Muscle of leg (tissue), 11 donors: ENCODE measurements around the gene GRIK4. TPM values are rescaled to one million over a fixed set of nuclear protein-coding genes. Genes with fewer than 3 reads are reported as not detected.
"Not testable (repeated sequence)": the region's sequence is repeated elsewhere in the genome, so short reads cannot be mapped to it uniquely, and the experiment has no call there.

Experiments
- DNase-seq: peaks from one replicate; pipeline ENCODE4 v3.0.0; 2013
- H3K27ac ChIP-seq: one replicate; pipeline ENCODE4 v1.5.1; 2013; ENCODE audit warnings: mild to moderate bottlenecking, low read length, control low read depth
- H3K27me3 ChIP-seq: one replicate; pipeline ENCODE4 v1.6.1; 2013; ENCODE audit warnings: low read length; ENCODE audit not compliant: control insufficient read depth, insufficient read depth
- H3K36me3 ChIP-seq: one replicate; pipeline ENCODE4 v1.6.1; 2013; ENCODE audit warnings: low read length; ENCODE audit not compliant: control insufficient read depth, insufficient read depth
- H3K4me1 ChIP-seq: one replicate; pipeline ENCODE4 v1.6.1; 2013; ENCODE audit warnings: low read length; ENCODE audit not compliant: control insufficient read depth, insufficient read depth
- H3K4me3 ChIP-seq: one replicate; pipeline ENCODE4 v1.5.1; 2013; ENCODE audit warnings: low read length, control low read depth
- H3K9me3 ChIP-seq: replicated peaks from 2 replicates; pipeline ENCODE4 v1.6.1; 2013; ENCODE audit warnings: low read depth, low read length; ENCODE audit not compliant: control insufficient read depth
- WGBS: methylation state at CpG from one replicate; pipeline ENCODE4 v1.1.5; 2013; ENCODE audit warnings: missing lambda C conversion rate; ENCODE audit not compliant: insufficient coverage; 5-methylcytosine and 5-hydroxymethylcytosine counted together
- polyA plus RNA-seq, 8 donors: library from polyadenylated mRNA; unstranded; fragments of 120-200 nt; gene quantifications; one replicate each; pipeline versions ENCODE4 v1.2.1 to v1.2.3, GENCODE V29; 2013; ENCODE audit warnings: inconsistent platforms in 1 of 8, low replicate concordance in 1 of 8; ENCODE audit not compliant: insufficient read length in 8 of 8, insufficient read depth in 1 of 8
- total RNA-seq: library from RNA; stranded (reverse); fragments of 120-200 nt; gene quantifications from one replicate; pipeline ENCODE4 v1.2.4, GENCODE V29; 2013

GRIK4 gene
- total and polyA plus RNA-seq, 9 donors: 0.09 to 1.3 (median 0.50) TPM

DNA sequence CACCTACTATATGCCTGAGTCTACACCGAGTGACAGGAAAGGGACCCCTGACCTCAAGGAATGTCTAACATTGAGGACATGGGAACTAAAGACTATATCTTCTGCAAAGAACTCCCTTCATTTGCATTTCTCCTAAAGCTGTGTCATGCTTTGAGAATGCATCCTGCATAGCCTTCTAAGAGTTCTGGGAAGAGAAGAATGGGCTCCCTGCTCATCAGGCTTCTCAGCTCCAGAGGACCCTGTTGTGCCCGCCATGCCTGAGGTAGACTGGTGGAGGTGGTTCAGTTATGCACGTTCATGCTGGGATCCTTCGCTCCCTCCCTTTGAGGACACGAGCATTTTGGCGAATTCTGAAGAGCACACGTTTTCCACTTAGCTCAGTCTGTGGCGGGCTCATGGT is 63.3 kb downstream of the GRIK4 start:
- H3K4me1 ChIP-seq: no peaks in the 10 kb centered on the region
- no peak overlapping the region for H3K4me3 ChIP-seq
- H3K27me3 ChIP-seq: peaks cover 36% of the 10 kb centered on the region
- H3K36me3 ChIP-seq: no peaks in the 10 kb centered on the region
- 70% methylated on average over 7 of the region's 8 CpGs for WGBS
- no peak for DNase-seq
- no peaks in the 10 kb centered on the region for H3K9me3 ChIP-seq
- H3K27ac ChIP-seq: no peak overlapping the region

- 45% methylated on average over 4 of the region's 9 CpGs for WGBS
- no peak overlapping the region for H3K27ac ChIP-seq
- H3K36me3 ChIP-seq: no peaks in the 10 kb centered on the region
- H3K27me3 ChIP-seq: peaks cover 36% of the 10 kb centered on the region
- no peaks in the 10 kb centered on the region for H3K4me1 ChIP-seq
- DNase-seq: no peak
- H3K9me3 ChIP-seq: no peaks in the 10 kb centered on the region
- no peak overlapping the region for H3K4me3 ChIP-seq
Observed at GRCh38 chr11:120575461-120575860, 63.9 kb downstream of the GRIK4 start.

DNA sequence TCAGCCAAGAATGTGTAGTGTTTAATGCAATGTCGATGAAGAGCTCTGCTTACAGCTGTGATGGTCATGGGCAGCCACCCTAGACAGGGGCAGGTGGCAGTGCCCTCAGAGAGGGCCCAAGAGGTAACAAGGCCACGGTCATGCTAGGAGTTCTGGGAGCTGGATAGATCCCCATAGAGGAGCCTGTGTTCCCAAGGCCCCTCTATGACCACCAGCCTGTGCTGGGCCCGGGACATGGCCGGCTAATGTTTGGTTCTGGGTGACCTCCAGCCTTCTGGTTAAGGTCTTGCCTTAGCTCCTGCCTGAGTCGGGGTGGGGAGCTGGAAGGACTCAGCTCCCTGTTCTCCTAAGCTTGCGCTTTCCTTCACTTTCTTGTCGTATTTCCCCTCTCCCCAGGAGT is 65.1 kb downstream of the GRIK4 start:
- Histone ChIP-seq H3K27ac (no peak overlapping the region), H3K4me3 (no peak overlapping the region), H3K4me1 (no peaks in the 10 kb centered on the region), H3K27me3 (peaks cover 35% of the 10 kb centered on the region), H3K9me3 (no peaks in the 10 kb centered on the region), H3K36me3 (no peaks in the 10 kb centered on the region)
- 73% methylated on average over 4 of the region's 7 CpGs for WGBS
- no peak for DNase-seq

DNA sequence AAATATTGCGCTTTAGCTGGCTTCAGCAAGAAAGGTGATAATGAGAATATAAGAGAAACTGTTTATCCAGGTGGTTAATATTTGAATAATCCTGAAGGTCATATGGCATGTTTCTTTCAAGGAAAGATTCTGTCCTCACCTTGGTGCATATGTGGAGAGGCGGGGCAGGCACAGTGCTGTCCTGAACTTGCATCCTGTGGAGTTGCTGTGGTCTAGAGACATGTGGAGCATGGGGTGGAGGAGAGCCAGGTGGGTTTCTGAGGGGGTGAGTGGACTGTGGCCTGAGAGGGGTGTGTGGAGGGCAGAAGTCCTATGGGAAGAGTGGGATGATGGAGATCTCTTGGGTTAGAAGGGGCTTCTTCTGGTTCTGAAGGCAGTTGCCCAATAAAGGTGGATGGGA is 65.5 kb downstream of the GRIK4 start:
- Histone ChIP-seq H3K27me3 (peaks cover 34% of the 10 kb centered on the region), H3K4me1 (no peaks in the 10 kb centered on the region), H3K36me3 (no peaks in the 10 kb centered on the region), H3K4me3 (no peak overlapping the region), H3K27ac (no peak overlapping the region), H3K9me3 (no peaks in the 10 kb centered on the region)
- DNase-seq: no peak
- 88% methylated on average over 2 of the region's 2 CpGs for WGBS

DNA sequence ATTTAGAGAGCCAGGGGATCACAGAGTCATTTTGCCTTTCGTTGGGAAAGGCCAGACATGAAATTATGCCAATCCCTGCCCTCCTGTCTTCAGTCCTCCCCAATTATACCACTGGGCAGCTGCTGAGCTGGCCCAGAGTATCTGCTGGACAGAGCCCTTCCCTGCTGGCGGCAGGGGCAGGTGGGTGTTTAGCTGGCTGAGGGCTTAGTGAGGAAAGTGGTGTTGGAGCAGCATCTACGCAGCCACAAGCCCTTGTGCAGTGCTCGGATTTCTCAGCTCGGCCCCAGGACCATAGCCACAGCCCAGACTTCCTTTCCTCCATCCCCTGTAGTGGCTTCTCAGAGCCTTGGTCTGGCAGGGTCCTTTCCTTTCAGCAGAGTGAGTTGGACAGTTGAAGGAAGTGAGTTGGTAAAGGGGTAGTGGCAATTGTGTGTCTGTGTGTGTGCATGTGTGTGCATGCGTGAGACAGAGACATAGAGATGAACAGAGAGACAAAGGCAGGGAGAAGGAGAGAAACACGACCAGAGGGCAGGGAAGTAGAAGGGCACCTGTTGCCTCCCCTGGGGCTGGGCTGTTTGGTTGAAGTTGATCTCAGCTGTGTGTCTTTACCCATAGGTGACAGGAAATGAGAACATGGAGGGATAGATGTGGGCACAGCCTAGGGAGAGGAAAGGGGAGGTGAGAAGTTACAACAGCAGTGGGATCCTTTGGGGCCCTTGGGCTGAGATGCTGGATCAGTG is 66.2 kb downstream of the GRIK4 start:
- peaks cover 32% of the 10 kb centered on the region for H3K27me3 ChIP-seq
- no peaks in the 10 kb centered on the region for H3K36me3 ChIP-seq
- DNase-seq: no peak
- 43% methylated on average over 3 of the region's 7 CpGs for WGBS
- no peak overlapping the region for H3K27ac ChIP-seq
- H3K4me1 ChIP-seq: no peaks in the 10 kb centered on the region
- no peaks in the 10 kb centered on the region for H3K9me3 ChIP-seq
- no peak overlapping the region for H3K4me3 ChIP-seq

- Histone ChIP-seq H3K36me3 (no peaks in the 10 kb centered on the region), H3K4me3 (no peak overlapping the region), H3K4me1 (no peaks in the 10 kb centered on the region), H3K9me3 (peaks cover 4% of the 10 kb centered on the region), H3K27me3 (peaks cover 32% of the 10 kb centered on the region), H3K27ac (no peak overlapping the region)
- WGBS: 44% methylated on average over 7 of the region's 14 CpGs
- DNase-seq: no peak
Observed at GRCh38 chr11:120578596-120579154, 67.1 kb downstream of the GRIK4 start.

DNA sequence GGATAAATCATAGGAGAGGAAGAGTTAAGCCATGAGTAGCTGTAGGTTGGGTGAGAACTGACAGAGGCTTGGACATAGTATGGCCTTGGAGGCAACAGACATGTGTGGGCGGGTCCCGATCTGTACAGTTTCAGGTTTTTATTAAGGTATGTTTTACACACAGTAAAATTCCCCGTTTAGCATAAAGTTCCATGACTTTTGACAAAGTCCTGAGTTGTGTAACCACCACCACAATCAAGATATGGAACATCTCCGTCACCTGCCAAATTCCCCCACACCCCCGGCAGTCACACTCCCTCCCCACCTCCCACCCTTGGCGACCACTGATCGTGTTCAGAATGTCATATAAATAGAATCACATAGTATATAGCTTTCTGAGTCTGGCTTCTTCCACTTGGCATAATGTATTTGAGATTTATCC is 68.1 kb downstream of the GRIK4 start:
- H3K27ac ChIP-seq: no peak overlapping the region
- H3K4me3 ChIP-seq: no peak overlapping the region
- peaks cover 32% of the 10 kb centered on the region for H3K27me3 ChIP-seq
- no peaks in the 10 kb centered on the region for H3K4me1 ChIP-seq
- no peak for DNase-seq
- H3K36me3 ChIP-seq: no peaks in the 10 kb centered on the region
- WGBS: 40% methylated on average over 1 of the region's 7 CpGs
- H3K9me3 ChIP-seq: peaks cover 4% of the 10 kb centered on the region

DNA sequence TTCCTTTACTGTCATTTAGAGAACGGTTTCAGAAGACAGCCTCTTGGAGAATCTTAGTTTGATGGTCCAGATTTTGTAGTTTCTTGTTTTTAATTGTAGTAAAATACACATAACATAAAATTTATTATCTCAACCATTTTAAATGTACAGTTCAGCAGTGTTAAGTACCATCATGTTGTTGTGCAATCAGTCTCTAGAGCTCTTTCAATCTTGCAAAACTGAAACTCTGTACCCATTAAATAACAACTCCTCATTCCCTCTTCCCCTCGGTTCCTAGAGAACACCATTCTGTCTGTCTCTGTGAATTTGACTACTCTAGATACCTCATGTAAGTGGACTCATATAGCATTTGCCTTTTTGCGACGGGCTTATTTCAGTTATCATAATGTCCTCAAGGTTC is 69.8 kb downstream of the GRIK4 start:
- Histone ChIP-seq H3K4me1 (no peaks in the 10 kb centered on the region), H3K4me3 (no peak overlapping the region), H3K36me3 (no peaks in the 10 kb centered on the region), H3K27me3 (peaks cover 23% of the 10 kb centered on the region), H3K27ac (no peak overlapping the region), H3K9me3 (peaks cover 4% of the 10 kb centered on the region)
- WGBS: no CpG with 5 or more reads among the region's 4 CpGs
- no peak for DNase-seq

- not testable (repeated sequence) for H3K4me3 ChIP-seq, H3K27ac ChIP-seq, H3K4me1 ChIP-seq, DNase-seq, H3K9me3 ChIP-seq, H3K36me3 ChIP-seq
- peaks cover 16% of the 10 kb centered on the region for H3K27me3 ChIP-seq
- no CpG with 5 or more reads among the region's 3 CpGs for WGBS
Observed at GRCh38 chr11:120582535-120582934, 71.0 kb downstream of the GRIK4 start.

DNA sequence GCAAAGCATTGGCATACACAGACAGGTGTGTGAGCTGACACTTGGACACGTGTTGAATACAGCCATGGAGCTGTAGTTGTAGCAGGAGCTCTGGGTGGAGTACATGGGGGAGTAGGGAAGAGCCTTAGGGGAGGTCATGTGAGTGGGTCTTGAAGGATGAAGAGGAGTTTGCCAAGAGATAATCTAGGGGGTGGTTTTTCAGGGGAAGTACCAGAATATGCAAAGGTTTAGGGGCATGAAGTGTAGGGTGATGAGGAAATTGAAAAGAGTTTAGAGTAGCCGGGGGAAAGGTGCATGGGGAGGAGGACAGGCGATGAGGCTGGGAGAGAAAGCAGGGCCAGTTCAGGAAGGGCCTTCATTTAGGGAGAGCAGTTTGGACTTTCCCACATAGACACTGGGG is 74.5 kb downstream of the GRIK4 start:
- no peaks in the 10 kb centered on the region for H3K36me3 ChIP-seq
- peaks cover 3% of the 10 kb centered on the region for H3K27me3 ChIP-seq
- WGBS: 53% methylated on average over 3 of the region's 3 CpGs
- no peak overlapping the region for H3K27ac ChIP-seq
- peaks cover 4% of the 10 kb centered on the region for H3K9me3 ChIP-seq
- no peak overlapping the region for H3K4me3 ChIP-seq
- H3K4me1 ChIP-seq: no peaks in the 10 kb centered on the region
- DNase-seq: no peak
